HG02973 (cell line): ENCODE results near the gene MTR.
"Not testable (repeated sequence)": the region's sequence is repeated elsewhere in the genome, so short reads cannot be mapped to it uniquely, and the experiment has no call there.

Experiments used
- ATAC-seq: cut with Tn5 transposase; IDR thresholded peaks from one replicate; pipeline ENCODE4 v1.9.1; 2021; ENCODE audit warnings: moderate library complexity; ENCODE audit not compliant: unreplicated experiment

Gene MTR

DNA sequence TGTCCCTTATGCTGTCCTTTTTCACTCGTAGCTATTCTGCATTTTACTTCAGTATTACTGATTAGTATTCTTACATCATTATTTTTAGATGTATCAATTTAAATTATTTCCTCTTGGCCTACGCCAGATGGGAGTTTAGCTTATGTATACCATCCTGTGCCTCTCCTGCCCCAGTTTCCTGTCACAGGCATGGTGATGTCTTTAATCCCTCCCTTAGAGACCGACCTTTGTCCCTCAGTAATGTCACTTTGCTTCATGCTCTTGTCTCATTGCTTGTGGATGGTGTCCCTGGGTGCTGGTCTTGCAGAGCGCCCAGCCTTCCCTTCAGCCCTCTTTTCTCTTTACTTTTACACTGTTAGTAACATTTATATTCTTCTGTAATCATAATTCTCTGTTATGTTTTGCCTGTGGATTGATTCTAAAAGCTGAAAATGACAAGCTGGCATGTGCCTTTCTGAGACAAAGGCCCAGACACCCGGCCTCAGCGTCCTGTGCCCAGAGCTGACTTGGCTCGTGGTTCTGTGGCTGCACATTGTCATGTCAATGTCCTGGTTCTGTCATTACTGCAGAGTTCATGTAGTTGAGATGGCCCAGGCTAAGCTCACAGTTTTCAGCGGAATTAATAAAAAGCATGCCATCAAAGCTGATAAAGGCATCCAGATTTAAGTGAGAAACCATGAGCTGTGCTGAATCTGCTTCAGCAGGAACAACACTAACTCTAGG lies 100.7 kb downstream of the MTR start:
- ATAC-seq = no peak

DNA sequence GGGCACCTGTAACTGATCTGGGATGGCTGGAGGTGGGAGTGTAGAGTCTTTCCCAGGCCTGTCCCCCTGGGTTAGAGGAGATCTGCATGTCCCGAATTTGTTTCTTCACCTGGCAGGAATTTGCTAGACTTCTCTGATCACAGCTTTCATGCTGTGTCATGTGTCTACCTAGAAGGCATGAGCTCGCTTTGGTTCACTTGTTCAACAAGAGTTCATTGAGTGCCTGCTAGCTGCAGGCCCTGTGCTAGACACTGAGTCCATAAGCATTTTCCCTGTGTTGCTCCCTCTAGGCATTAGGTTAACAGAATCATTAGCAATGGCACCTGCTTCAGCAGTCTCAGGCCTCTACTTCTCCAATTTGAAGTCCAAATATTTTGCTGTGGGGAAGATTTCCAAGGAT lies 101.6 kb downstream of the MTR start:
- ATAC-seq = no peak

DNA sequence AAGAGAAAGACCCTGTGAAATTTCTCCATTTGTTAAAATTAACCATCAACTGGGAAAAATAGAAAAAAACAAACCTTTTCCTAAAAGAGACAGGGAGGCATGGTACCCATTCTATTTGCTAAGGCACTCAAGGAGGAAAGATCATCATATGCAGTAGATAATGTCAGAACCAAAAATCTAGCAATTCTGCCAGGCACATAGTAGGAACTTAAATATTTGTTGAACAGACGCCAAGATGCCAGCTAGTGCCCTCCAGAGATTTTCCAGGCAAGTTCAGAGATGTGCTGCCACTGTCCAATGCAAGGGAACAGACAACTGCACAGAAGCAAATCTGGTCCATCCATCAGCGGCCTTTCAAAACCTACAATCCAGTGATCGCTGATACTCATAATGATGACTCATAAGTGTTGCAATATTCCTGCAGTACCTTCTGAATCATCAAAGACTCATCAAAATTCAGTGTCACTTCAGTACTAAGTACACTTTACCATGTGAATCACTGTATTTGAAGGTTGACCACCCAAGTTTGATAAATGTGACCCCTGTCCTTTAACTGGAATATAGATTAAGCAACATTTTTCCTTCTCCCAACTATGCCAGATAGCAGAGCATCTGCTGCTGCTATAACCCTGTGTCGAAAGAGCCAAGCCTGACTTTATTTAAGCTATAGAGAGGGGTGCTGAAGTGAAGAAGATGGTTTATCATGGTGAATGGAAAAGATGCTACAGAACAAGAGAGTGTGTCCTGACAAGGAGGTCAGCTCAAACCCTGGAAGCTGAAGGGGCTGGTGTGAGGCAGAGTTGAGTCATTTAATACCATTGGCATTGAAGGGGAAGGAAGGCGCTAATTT lies 110.0 kb downstream of the MTR start:
- no peak for ATAC-seq

DNA sequence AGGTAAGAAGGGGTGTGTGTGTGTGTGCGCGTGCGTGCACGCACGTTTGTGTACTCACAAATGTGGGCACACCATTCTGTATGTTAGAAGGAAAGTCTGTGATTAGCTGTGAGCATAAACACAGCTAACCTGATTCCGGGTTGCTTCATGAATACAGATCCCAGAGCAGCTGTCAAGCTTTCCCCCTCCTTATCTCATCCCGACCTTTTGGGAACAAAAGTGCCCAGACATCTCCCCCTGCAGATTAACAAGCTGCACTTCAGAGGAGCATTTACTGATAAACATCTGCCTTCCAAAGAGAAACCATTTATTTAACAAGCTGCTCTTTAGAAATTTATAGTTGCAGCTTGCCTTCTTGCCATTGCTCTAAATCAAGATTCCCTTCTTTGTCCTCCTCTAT lies 112.1 kb downstream of the MTR start:
- ATAC-seq = no peak

DNA sequence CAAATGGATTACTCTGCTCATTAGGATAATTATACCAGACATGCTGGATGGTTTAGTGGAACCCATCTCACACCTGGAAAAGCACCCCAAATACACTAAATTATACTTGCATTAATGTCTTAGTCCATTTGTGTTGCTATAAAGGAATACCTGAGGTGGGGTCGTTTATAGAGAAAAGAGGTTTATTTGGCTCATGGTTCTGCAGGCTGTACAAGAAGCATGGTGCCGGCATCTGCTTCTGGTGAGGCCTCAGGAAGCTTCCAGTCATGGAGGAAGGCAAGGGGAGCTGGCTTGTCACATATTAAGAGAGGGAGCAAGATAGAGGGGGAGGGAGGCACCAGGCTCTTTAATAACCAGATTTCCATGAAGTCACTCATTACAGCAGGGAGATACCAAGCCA lies 113.6 kb downstream of the MTR start:
- ATAC-seq = no peak

DNA sequence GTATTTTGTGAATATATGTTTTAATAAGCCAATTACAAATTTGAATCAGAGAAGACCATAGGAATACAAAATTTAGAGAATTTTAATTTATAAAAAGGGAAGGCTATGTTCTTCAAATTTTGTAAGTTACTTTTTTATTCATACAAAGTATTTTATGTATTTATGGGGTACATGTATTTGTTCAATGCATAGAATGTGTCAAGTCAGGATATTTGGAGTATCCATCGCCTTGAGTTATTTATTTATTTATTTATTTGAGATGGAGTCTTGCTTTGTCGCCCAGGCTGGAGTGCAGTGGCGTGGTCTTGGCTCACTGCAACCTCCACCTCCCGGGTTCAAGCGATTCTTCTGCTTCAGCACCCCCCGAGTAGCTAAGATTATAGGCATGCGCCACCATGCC lies 116.0 kb downstream of the MTR start:
- ATAC-seq = not testable (repeated sequence)

DNA sequence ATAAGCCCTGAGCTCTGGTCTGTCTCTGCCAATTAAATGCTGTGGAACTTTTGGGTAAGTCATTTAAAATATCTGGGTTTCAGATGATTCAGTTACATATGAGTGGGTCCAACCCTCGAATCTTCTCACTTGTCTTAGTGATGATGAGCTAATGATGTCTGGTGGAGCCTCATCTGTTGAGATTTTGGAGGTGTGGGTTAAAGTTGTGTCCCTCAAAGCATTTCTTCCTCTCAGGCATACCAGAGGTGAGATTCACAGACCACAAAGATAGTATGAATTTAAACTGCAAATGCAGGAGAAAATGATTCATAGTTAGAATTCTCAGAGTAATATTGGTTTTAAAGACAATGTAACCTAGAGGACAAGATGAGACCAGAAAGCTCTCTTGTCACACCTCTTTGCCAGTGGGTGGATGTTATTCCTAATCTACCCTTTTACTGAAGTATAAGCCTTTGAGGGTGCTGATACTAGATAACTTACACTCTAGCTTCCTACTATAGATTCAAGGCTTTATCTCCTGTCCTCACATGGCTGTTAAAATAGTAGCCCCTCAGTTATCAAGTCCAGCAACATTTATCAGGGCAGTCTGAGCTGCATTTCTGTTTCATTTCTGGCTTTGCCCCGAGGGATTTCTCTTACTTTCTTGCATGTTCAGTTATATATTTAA lies 118.4 kb downstream of the MTR start:
- no peak for ATAC-seq

DNA sequence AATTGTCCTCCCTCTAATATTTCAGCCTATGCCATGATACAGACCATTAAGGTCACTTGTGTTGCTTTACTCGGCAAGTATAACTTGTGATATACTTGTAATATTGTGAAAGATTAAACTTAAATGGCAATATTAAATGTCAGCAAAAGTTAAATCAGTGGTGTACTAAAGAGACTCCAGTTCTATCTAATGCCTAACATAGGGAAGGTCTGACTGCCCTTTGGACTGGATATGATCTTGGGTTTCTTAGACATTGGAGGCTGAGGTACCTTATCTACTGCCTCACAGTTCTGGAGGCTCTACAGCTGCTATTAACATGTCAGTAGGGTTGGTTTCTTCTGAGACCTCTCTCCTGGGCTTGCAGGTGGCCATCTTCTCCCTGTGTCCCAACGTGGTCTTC lies 119.3 kb downstream of the MTR start:
- ATAC-seq = no peak

DNA sequence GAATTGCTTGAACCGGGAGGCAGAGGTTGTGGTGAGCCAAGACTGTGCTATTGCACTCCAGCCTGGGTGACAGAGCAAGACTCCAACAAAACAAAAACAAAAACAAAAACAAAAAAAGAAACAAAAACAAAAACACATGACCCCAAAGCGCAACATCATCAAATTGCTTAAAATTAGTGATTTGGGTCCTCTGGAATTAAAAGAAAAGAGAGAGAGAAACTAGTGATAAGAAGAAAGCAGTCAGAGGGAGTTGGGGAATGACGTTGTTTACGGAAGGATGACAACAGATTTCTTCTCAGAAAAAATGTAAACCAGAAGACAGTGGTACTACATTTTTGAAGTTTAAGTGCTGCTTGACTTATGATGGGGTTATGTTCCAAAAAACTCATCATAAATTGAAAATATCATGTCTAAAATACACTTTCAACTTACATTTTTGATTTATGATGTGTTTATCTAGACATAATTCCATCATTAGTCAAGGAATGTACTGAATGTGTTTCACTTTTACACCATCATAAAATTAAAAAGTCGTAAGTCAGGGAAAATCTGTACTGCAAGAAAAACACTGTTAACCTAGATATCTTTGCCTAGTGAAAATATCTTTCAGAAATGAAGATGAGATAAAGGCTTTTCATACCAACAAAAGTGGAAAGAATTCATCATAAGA lies 121.2 kb downstream of the MTR start:
- no peak for ATAC-seq

DNA sequence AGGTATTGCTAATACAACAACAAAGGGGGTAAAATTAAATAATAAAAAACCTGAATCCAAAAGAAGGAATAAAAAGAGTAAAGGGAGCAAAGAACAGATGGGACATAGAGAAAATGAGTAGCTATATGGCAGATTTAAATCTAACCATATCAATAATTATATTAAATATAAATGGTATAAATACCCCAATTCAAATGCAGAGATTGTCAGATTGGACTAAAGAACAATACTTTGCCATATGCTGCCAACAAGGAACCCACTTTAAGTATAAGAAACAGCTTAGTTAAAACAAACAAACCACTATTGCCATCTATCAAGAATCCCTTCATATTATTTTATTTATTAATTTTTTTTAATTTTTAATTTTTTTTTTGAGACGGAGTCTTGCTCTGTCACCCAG lies 122.4 kb downstream of the MTR start:
- no peak for ATAC-seq

DNA sequence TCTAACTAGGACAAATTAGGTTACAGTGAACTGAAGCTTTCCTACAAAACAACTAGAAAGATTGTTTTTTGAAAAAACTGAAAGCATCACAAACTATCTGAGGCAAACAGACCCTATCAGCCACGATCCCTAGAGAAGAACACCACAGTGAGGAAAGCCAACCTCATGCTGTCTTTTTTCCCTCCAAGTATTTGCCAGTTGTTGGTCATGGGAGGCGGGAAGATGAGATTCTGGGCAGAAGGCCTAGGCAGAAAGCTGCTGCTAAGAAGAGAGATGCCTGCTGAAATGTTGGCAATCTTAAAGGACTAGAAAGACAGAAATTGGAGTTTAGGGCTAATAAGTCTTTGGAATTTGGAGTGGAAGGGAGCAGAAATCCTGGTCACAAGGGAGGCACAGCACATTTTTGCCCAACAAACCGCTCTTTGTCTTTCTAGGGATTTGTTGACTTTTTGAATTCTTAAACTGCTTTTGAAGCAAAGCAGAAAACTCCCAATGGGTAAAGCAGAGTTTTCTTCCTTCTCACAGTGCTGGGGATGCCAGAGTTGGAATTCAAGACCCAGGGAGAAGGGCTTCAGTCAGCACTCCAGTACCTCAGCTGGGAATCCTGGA lies 125.3 kb downstream of the MTR start:
- ATAC-seq = no peak

DNA sequence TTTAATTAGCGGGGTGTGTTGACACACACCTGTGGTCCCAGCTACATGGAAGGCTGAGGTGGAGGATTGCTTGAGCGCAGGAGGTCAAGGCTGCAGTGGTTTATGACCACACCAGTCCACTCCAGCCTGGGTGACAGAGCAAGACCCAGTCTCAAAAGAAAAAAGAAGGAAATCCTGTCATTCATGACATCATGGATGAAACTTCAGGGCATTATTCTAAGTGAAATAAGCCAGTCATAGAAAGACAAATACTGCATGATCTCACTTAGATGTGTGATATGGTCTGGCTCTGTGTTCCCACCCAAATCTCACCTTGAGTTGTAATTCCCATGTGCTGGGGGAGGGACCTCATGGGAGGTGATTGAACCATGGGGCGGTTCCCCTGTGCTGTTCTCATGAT lies 126.5 kb downstream of the MTR start:
- ATAC-seq = no peak

DNA sequence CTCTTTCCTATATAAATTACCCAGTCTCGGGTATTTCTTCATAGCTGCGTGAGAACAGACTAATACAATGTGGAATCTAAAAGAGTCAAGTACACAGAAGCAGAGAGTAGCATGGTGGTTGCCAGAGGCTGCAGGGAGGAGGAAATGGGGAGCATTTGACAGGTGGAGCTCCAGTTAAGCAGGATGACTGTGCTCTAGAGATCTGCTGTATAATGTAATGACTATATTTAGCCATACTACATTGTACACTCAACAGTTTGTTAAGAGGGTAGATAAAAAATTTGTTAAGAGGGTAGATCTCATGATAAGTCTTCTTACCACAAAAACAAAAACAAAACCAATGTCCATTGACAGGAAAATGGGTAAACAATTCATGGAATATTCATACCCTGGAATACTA lies 127.1 kb downstream of the MTR start:
- no peak for ATAC-seq

DNA sequence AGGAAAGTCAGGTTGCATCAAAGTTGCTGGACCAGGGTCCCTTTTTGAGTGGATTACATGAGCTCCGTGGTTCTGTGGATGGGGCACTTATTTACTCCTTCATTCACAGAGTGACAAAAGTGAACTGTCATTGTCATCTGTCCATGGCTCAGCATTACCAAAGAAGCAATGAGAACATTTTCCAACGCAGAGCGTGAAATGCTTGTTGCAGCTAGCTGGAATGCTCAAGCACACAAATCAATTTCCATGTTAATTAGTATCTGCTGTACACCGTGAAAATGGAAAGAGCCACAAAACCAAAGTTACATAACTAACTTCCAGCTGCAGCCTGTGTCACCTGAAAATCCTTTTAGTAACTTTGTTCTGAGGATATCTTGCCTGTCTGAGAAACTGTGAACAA lies 130.3 kb downstream of the MTR start:
- ATAC-seq = no peak

DNA sequence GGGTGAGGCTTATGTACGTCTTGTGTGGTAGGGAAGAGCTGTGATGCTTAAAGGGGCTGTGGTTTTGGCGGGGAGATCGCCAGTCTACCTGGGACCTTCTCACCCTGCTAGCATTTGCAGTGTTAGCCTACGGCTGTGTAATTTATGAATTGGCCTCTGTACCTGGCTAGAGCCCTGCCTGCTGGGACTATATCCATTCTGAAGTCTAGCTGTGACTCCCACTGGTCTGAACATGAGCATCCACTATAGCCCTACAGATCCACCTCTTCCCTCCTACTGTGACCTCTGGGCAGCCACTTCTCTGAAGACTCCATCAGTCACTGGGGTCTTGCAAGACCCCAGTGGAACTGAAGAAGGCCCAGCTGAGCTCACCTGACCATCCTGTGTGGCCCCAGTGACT lies 135.4 kb downstream of the MTR start:
- ATAC-seq = no peak

DNA sequence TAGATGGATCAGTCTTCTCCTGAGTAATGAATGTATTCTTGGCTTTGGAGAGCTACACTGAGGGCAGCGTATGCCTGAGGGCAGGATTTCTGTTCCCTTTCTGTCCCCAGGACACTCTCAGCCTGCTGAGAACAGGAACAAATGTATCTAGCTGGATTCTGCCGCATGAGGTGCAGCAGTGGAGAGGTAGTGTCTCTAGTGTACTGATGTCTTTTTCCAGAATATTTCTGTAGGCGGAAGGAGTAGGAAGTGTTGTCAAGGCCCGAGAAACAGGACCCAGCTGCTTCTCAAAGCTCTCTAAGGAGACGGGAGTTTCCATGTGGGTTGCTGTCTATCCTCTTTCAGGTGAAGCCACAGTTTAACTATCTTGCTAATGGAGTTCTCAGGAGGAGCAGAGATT lies 143.7 kb downstream of the MTR start:
- no peak for ATAC-seq

DNA sequence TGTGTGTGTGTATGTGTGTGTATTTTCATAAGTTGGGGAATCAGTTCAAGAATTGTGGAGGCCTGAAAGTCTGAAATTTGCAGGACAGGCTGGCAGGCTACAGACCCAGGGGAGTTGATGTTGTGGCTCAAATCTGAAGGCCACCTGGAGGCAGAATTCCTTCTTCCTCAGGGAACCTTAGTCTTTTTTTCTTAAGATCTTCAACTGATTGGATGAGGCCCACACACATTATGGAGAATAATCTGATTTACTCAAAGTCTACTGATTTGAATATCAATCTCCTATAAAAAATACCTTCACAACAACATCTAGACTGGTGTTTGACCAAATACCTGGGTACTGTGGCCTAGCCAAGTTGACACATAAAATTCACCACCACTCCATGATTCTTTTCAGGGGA lies 147.3 kb downstream of the MTR start:
- no peak for ATAC-seq

DNA sequence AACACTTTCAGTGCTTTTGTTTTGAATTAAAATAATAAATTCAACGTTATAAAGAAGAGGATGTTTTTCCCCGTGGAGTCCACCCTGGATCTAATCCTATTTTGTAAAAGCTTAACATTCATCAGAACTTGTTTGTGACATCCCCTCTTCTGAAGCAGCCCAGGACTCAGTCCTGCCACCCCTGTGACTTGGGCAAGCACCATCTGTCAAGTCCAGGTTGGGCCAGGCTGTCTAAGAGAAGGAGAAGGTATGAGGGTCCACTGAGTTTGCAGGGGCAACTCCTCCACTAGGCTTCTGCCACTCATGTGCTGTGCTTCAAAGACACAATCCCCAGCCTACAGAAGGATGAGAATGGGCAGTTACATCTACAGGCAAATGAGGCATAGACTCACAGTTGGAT lies 149.5 kb downstream of the MTR start:
- ATAC-seq = no peak

DNA sequence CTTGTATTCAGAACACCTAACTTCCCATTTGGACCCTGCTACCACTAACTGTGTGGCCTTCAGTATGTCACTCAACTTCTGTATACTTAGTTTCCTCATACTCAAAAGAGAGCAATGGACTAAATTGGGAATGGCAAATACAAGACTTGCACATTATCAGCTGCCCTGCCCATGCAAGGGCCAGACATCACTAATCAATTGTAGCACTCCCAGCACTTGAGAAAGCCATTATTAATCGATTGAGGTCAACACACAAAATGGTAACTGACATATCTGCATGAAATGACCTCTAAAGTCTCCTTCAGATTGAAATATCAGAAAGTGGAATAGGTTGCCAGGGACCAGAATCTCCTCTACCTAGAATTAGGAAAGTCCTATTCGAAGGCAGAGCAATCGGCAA lies 149.9 kb downstream of the MTR start:
- no peak for ATAC-seq

DNA sequence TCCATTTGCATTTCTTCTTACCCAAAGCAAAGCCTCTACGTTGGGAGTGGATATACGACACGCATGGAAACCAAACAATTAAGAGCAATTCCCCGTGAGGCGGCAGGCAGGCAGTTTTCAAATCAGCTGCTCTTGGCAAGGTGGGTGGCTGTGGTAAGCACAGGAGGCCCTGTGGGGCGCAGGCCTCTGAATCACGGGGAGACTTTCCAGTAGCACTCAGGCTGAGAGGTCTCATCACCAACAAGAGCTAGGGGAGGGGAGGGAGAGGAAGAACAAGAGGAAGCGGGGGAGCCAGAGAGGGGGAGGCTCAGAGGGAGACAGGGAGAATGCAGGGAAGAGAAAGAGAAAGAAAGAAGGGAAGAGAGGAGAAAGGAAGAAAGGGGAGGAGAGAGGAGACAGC lies 152.7 kb downstream of the MTR start:
- no peak for ATAC-seq

DNA sequence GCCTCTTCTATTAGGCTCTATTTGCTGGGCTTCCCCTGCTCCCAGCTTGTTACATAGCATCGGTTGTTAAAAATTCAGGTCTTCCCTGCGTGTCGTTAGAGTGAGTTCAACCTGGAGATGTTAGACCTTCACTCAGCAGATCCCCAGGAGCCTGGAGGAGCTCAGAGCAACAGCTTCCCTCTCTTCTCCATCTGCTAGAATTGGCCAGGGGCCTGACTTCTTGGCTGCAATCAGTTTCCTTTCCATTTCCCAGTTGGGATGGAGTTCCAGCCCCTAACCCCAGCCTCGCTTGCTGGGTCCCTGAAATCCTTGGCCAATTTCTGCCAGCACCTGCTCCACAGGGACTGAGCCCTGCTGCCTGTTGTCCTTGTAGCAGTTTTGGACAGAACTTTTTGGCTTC lies 153.3 kb downstream of the MTR start:
- no peak for ATAC-seq
